NB4 (cell line): ENCODE results near the gene MSMO1.
"Not testable (repeated sequence)": the region's sequence is repeated elsewhere in the genome, so short reads cannot be mapped to it uniquely, and the experiment has no call there.

Experiments
- DNase-seq: peaks from one replicate; pipeline ENCODE4 v3.0.0; 2010; ENCODE audit warnings: low read depth
- H3K4me3 ChIP-seq: one replicate; pipeline ENCODE4 v1.5.1; 2011; ENCODE audit warnings: mild to moderate bottlenecking, low read depth, low read length, moderate library complexity
- CTCF ChIP-seq: IDR thresholded peaks from one replicate; pipeline ENCODE4 v1.5.1; 2012; ENCODE audit warnings: low read depth, low read length
- MAX ChIP-seq: IDR thresholded peaks from 2 replicates; pipeline ENCODE4 v1.6.1; 2011; ENCODE audit warnings: low read depth, low read length
- MYC ChIP-seq: IDR thresholded peaks from 2 replicates; pipeline ENCODE4 v1.6.1; 2011; ENCODE audit warnings: low read depth, low read length
- POLR2A ChIP-seq: IDR thresholded peaks from 2 replicates; pipeline ENCODE4 v1.6.1; 2011; ENCODE audit warnings: mild to moderate bottlenecking; ENCODE audit not compliant: insufficient read length; ENCODE audit errors: extremely low read depth

Gene MSMO1

GRCh38 chr4:165327211-165328100 is at the start of gene MSMO1:
TSS of gene MSMO1 (plus strand) at chr4:165327669. CDS start at chr4:165333371, 5,702 bp downstream.
- H3K4me3 ChIP-seq: peak within 1 kb of the TSS; percentile 96
- TF ChIP-seq CTCF (no peak), MYC (0 out of 2 replicates have a peak, but pooled peaks have one; percentile 4), MAX (0 out of 2 replicates have a peak, but pooled peaks have one; percentile 24), POLR2A (peak; percentile 65)
- DNase-seq: peak; percentile 99

- not testable (repeated sequence) for DNase-seq, H3K4me3 ChIP-seq
Measured at GRCh38 chr4:165279531-165279930, 47.9 kb upstream of the MSMO1 start.

- not testable (repeated sequence) for DNase-seq, H3K4me3 ChIP-seq
Measured at GRCh38 chr4:165284697-165285096, 42.8 kb upstream of the MSMO1 start.

- DNase-seq, H3K4me3 ChIP-seq: not testable (repeated sequence)
Measured at GRCh38 chr4:165286619-165287340, 40.7 kb upstream of the MSMO1 start.

GRCh38 chr4:165288226-165288625 is 39.2 kb upstream of the MSMO1 start:
- TF ChIP-seq POLR2A (no peak), MAX (no peak), CTCF (no peak), MYC (no peak)
- no peak for DNase-seq

GRCh38 chr4:165288639-165289422 is 38.6 kb upstream of the MSMO1 start:
- peak; percentile 13 for DNase-seq
- no peak for TF ChIP-seq CTCF
- no peak for TF ChIP-seq MAX
- TF ChIP-seq MYC: no peak
- TF ChIP-seq POLR2A: no peak
- no peak overlapping the region for H3K4me3 ChIP-seq

More at GRCh38 chr4:165288226-165288625, 39.2 kb upstream of the MSMO1 start:
- no peak overlapping the region for H3K4me3 ChIP-seq

- H3K4me3 ChIP-seq: no peak overlapping the region
Measured at GRCh38 chr4:165289423-165289785, 38.1 kb upstream of the MSMO1 start.

More at GRCh38 chr4:165289423-165289785, 38.1 kb upstream of the MSMO1 start:
- DNase-seq: no peak
- TF ChIP-seq MYC (no peak), MAX (no peak), CTCF (no peak), POLR2A (no peak)
